ENCODE measurements around the gene ARF1. TPM values are rescaled to one million over a fixed set of nuclear protein-coding genes. Genes with fewer than 3 reads are reported as not detected.
A peak's percentile ranks its signal among the peaks of the same experiment; 100 is the strongest.

ARF1 gene
- total and polyA plus RNA-seq, 2 of the 13 experiments (the other 11 are each of a cell fraction or from before 2014, with no cell fraction given), result 186 to 327 TPM

DNA sequence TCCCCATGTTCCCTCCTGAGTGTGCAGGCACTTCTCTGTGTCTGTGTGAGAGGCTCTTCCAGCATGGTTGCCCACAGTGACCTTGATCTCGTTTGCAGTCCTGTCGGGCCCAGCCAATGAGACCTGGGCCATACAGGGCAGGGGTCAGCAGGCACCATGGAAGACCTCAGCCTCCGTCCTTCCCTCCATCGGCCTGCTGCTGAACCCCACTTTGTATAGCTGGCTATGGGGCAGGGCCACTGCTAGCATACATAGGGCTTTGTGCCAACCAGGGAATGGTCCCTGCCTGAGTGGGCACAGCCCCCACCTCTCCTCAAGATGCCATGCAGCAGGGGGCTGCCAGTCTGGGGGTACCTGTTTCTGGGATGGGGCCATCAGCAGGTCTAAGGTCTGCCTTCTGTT is 16.8 kb downstream of the ARF1 start (continued):
- TF ChIP-seq SIN3A (IDR thresholded peaks at IDR 0.05; ENCODE audit: borderline replicate concordance, low read depth, low read length), result no peak
- TF ChIP-seq ZKSCAN5 (CRISPR knock-in tag; IDR thresholded peaks at IDR 0.05), result no peak
- TF ChIP-seq ZBTB20 (CRISPR knock-in tag; IDR thresholded peaks at IDR 0.05; ENCODE audit: borderline replicate concordance, low read depth), result no peak
- no peak for TF ChIP-seq KLF6 (CRISPR knock-in tag; IDR thresholded peaks at IDR 0.05)
- TF ChIP-seq HNRNPL (IDR thresholded peaks at IDR 0.05; ENCODE audit: low read depth, low read length), result 0 out of 2 replicates have a peak, but pooled peaks have one; percentile 50
- no peak for TF ChIP-seq RXRA (CRISPR knock-in tag; IDR thresholded peaks at IDR 0.05)
- TF ChIP-seq, protein P1, sequence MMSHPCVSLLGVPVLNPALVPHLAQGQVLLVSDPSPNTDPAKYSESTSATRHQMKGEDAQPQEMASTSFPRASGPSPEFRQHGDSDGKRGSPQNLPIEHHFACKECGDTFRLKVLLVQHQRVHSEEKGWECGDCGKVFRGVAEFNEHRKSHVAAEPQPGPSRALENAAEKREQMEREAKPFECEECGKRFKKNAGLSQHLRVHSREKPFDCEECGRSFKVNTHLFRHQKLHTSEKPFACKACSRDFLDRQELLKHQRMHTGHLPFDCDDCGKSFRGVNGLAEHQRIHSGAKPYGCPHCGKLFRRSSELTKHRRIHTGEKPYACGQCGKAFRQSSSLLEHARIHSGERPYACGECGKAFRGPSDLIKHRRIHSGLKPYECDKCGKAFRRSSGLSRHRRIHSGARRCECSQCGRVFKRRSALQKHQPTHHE (CRISPR knock-in tag; IDR thresholded peaks at IDR 0.05; ENCODE audit: borderline replicate concordance), result no peak
- TF ChIP-seq, protein P2, sequence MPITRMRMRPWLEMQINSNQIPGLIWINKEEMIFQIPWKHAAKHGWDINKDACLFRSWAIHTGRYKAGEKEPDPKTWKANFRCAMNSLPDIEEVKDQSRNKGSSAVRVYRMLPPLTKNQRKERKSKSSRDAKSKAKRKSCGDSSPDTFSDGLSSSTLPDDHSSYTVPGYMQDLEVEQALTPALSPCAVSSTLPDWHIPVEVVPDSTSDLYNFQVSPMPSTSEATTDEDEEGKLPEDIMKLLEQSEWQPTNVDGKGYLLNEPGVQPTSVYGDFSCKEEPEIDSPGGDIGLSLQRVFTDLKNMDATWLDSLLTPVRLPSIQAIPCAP (CRISPR knock-in tag; IDR thresholded peaks at IDR 0.05; ENCODE audit: low read depth), result no peak
- no peak for TF ChIP-seq HES4 (CRISPR knock-in tag; IDR thresholded peaks at IDR 0.05; ENCODE audit: borderline replicate concordance)
- no peak for TF ChIP-seq CBFB (CRISPR knock-in tag; IDR thresholded peaks at IDR 0.05)
- no peak for TF ChIP-seq ZNF432 (CRISPR knock-in tag; IDR thresholded peaks at IDR 0.05; ENCODE audit: borderline replicate concordance)
- TF ChIP-seq, protein P3, sequence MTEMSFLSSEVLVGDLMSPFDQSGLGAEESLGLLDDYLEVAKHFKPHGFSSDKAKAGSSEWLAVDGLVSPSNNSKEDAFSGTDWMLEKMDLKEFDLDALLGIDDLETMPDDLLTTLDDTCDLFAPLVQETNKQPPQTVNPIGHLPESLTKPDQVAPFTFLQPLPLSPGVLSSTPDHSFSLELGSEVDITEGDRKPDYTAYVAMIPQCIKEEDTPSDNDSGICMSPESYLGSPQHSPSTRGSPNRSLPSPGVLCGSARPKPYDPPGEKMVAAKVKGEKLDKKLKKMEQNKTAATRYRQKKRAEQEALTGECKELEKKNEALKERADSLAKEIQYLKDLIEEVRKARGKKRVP (CRISPR knock-in tag; IDR thresholded peaks at IDR 0.05), result no peak
- no peak for TF ChIP-seq ETV6 (CRISPR knock-in tag; conservative IDR thresholded peaks at IDR 0.05)
- TF ChIP-seq KAT2B (IDR thresholded peaks at IDR 0.05; ENCODE audit: borderline replicate concordance, low read depth, low read length), result no peak
- TF ChIP-seq, protein P4, sequence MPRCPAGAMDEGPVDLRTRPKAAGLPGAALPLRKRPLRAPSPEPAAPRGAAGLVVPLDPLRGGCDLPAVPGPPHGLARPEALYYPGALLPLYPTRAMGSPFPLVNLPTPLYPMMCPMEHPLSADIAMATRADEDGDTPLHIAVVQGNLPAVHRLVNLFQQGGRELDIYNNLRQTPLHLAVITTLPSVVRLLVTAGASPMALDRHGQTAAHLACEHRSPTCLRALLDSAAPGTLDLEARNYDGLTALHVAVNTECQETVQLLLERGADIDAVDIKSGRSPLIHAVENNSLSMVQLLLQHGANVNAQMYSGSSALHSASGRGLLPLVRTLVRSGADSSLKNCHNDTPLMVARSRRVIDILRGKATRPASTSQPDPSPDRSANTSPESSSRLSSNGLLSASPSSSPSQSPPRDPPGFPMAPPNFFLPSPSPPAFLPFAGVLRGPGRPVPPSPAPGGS (CRISPR knock-in tag; IDR thresholded peaks at IDR 0.05), result no peak
- TF ChIP-seq, protein P5, sequence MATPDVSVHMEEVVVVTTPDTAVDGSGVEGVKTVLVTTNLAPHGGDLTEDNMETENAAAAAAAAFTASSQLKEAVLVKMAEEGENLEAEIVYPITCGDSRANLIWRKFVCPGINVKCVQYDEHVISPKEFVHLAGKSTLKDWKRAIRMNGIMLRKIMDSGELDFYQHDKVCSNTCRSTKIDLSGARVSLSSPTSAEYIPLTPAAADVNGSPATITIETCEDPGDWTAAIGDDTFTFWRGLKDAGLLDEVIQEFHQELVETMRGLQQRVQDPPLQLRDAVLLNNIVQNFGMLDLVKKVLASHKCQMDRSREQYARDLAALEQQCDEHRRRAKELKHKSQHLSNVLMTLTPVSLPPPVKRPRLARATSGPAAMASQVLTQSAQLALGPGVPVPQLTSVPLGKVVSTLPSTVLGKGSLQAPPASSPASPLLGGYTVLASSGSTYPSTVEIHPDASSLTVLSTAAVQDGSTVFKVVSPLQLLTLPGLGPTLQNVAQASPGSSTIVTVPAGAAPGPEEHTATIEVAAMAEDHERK (CRISPR knock-in tag; IDR thresholded peaks at IDR 0.05; ENCODE audit: low read depth), result no peak
- TF ChIP-seq ISL2 (CRISPR knock-in tag; IDR thresholded peaks at IDR 0.05), result no peak
- no peak for TF ChIP-seq PAX8 (CRISPR knock-in tag; IDR thresholded peaks at IDR 0.05; ENCODE audit: borderline replicate concordance)
- TF ChIP-seq, protein P6, sequence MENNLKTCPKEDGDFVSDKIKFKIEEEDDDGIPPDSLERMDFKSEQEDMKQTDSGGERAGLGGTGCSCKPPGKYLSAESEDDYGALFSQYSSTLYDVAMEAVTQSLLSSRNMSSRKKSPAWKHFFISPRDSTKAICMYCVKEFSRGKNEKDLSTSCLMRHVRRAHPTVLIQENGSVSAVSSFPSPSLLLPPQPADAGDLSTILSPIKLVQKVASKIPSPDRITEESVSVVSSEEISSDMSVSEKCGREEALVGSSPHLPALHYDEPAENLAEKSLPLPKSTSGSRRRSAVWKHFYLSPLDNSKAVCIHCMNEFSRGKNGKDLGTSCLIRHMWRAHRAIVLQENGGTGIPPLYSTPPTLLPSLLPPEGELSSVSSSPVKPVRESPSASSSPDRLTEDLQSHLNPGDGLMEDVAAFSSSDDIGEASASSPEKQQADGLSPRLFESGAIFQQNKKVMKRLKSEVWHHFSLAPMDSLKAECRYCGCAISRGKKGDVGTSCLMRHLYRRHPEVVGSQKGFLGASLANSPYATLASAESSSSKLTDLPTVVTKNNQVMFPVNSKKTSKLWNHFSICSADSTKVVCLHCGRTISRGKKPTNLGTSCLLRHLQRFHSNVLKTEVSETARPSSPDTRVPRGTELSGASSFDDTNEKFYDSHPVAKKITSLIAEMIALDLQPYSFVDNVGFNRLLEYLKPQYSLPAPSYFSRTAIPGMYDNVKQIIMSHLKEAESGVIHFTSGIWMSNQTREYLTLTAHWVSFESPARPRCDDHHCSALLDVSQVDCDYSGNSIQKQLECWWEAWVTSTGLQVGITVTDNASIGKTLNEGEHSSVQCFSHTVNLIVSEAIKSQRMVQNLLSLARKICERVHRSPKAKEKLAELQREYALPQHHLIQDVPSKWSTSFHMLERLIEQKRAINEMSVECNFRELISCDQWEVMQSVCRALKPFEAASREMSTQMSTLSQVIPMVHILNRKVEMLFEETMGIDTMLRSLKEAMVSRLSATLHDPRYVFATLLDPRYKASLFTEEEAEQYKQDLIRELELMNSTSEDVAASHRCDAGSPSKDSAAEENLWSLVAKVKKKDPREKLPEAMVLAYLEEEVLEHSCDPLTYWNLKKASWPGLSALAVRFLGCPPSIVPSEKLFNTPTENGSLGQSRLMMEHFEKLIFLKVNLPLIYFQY (CRISPR knock-in tag; IDR thresholded peaks at IDR 0.05; ENCODE audit: borderline replicate concordance), result no peak
- 0 out of 2 replicates have a peak, but pooled peaks have one; percentile 52 for TF ChIP-seq CAMTA2 (CRISPR knock-in tag; IDR thresholded peaks at IDR 0.05; ENCODE audit: borderline replicate concordance)
